ENCODE measurements around the gene CAMSAP2.

- peak; percentile 89 for TF ChIP-seq CTCF (conservative IDR thresholded peaks at IDR 0.05; ENCODE audit: low read depth, low read length)
- no peak for TF ChIP-seq FOS (IDR thresholded peaks at IDR 0.05; ENCODE audit: low read depth, low read length)
- no peak for TF ChIP-seq USF2 (IDR thresholded peaks at IDR 0.05; ENCODE audit: low read depth, low read length)
- TF ChIP-seq POLR2A (IDR thresholded peaks at IDR 0.05; ENCODE audit: low read depth, low read length), result no peak
- TF ChIP-seq MAFK (IDR thresholded peaks at IDR 0.05; ENCODE audit: low read depth, low read length), result no peak
- peak; percentile 93 for TF ChIP-seq SMC3 (IDR thresholded peaks at IDR 0.05; ENCODE audit: low read depth, low read length)
- TF ChIP-seq MAZ (IDR thresholded peaks at IDR 0.05; ENCODE audit: borderline replicate concordance, low read depth, low read length), result no peak
- TF ChIP-seq CEBPB (IDR thresholded peaks at IDR 0.05; ENCODE audit: low read depth, low read length), result no peak
- no peak for TF ChIP-seq RFX5 (IDR thresholded peaks at IDR 0.05; ENCODE audit: low read depth, low read length)
- TF ChIP-seq BHLHE40 (IDR thresholded peaks at IDR 0.05; ENCODE audit: low read depth, low read length), result no peak
- no peak for TF ChIP-seq NFE2L2 (IDR thresholded peaks at IDR 0.05; ENCODE audit: low read depth, low read length)
- peak; percentile 91 for TF ChIP-seq RAD21 (IDR thresholded peaks at IDR 0.05; ENCODE audit: low read length)
- no peak for TF ChIP-seq ELK1 (IDR thresholded peaks at IDR 0.05; ENCODE audit: borderline replicate concordance, low read depth, low read length)
- TF ChIP-seq MXI1 (IDR thresholded peaks at IDR 0.05; ENCODE audit: borderline replicate concordance, low read depth, low read length), result no peak
These were observed 64.3 kb downstream of the CAMSAP2 start for GRCh38 chr1:200802865-200803512.

Data from IMR-90 (cell line).